Lower leg skin (tissue), 4 donors: ENCODE data around the gene C1orf198. TPM values are rescaled to one million over a fixed set of nuclear protein-coding genes. Genes with fewer than 3 reads are reported as not detected.

Experiments used
- DNase-seq, 2 donors: peaks; one replicate each; pipeline ENCODE4 v3.0.0-alpha.2; 2019; ENCODE audit warnings: low spot score in 2 of 2
- H3K4me3 ChIP-seq: fragments of 200-600 bp; sonication (generic); 2 replicates; pipeline ENCODE4 v1.5.1; 2017; ENCODE audit warnings: mild to moderate bottlenecking, low read depth; ENCODE audit not compliant: poor library complexity, severe bottlenecking
- CTCF ChIP-seq, 3 donors: fragments of 450-650 bp; IDR thresholded peaks; one replicate each; pipeline ENCODE4 v1.5.1; 2016; ENCODE audit warnings: antibody characterized with exemption in 3 of 3, mild to moderate bottlenecking in 3 of 3, moderate library complexity in 2 of 3
- POLR2A ChIP-seq, 2 donors: fragments of 450-650 bp; IDR thresholded peaks; one replicate each; pipeline ENCODE4 v1.6.1; 2016 to 2017; ENCODE audit warnings: antibody characterized with exemption in 2 of 2, mild to moderate bottlenecking in 1 of 2, moderate library complexity in 1 of 2
- WGBS, 2 donors: methylation state at CpG; one replicate each; pipeline ENCODE4 v1.1.5; 2018; 5-methylcytosine and 5-hydroxymethylcytosine counted together
- intact Hi-C: fragments of 100-400 bp; cut with DNase I; formaldehyde crosslinking; loops from one replicate; pipeline ENCODE4 v1.15.0; 2023; ENCODE audit warnings: low total_unique reads
- total RNA-seq, 4 donors: library from RNA; depleted of rRNA; stranded (reverse); fragments of >200 nt; gene quantifications; one replicate each; pipeline ENCODE4 v1.1.0, GENCODE V29; 2016

C1orf198 gene
- total RNA-seq, 4 donors from 2014 or later: 71.1 to 80.1 (median 73.3) TPM

GRCh38 chr1:230868736-230869385, 540 bp upstream of the C1orf198 start:
- DNase-seq: peak in 1 of 2 donors; percentile 32
- WGBS, 2 donors: 5 to 9% methylated on average over 17 to 35 of the region's 40 CpGs
- no peak for TF ChIP-seq CTCF (IDR thresholded peaks at IDR 0.05)
- no peak for TF ChIP-seq POLR2A (IDR thresholded peaks at IDR 0.05)
- H3K4me3 ChIP-seq: peak overlapping the region; percentile 21
- intact Hi-C loops: no loop called here

DNA sequence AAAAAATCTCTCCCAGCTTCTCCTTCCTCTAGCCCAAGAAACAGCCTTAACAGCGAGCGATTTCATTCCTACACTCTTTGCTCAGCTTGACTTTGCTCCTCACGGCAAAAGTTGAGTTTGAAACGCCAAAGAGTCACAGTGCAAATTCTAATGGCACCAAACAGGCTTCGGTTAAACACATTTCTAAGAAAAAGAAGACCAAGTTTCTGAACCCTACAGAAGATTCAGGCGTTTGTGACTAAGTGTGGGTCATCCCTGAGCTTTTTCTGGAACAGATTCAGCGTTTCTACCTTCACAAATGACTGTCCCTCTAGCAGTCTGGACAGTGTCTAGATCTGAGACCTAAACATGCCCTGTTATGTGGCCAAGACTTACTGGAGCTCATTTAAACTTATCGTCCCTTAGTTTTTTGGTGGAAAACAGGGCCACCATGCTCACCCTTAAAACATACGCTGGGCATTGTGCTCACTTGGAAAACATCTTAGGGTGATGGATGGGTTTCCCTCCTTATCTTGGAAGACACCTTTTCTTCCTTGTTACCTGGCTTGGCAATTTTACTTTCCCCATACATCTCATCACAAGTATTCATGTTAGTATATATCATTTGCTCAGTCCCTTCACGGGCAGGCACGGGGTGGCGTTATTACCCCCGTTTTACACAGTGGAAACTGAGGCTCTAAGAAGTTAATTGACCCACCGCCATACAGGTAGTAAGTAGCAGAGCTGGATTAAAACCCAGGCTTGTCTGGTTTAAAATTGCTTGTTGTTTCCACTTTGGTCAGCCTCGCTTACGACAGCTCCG, 1.0 kb downstream of the C1orf198 start:
- H3K4me3 ChIP-seq: peak overlapping the region; percentile 97
- intact Hi-C loops: no loop called here
- WGBS, 2 donors: 13 to 26% methylated on average over 17 of the region's 17 CpGs
- TF ChIP-seq POLR2A (IDR thresholded peaks at IDR 0.05) (no peak), CTCF (IDR thresholded peaks at IDR 0.05) (no peak)
- no peak for DNase-seq

GRCh38 chr1:230866171-230867070, 1.9 kb downstream of the C1orf198 start:
- H3K4me3 ChIP-seq: no peak overlapping the region
- TF ChIP-seq CTCF (IDR thresholded peaks at IDR 0.05): no peak
- no peak for TF ChIP-seq POLR2A (IDR thresholded peaks at IDR 0.05)
- DNase-seq: peak in 1 of 2 donors; percentile 40
- intact Hi-C loops: no loop called here
- WGBS, 2 donors: 40 to 56% methylated on average over 9 of the region's 9 CpGs

GRCh38 chr1:230865062-230865817, 3.1 kb downstream of the C1orf198 start:
- intact Hi-C loops: no loop called here
- peak in 1 of 2 donors; percentile 84 for DNase-seq
- WGBS, 2 donors: 79 to 80% methylated on average over 8 of the region's 8 CpGs
- H3K4me3 ChIP-seq: no peak overlapping the region
- TF ChIP-seq POLR2A (IDR thresholded peaks at IDR 0.05) (no peak), CTCF (IDR thresholded peaks at IDR 0.05) (no peak)

DNA sequence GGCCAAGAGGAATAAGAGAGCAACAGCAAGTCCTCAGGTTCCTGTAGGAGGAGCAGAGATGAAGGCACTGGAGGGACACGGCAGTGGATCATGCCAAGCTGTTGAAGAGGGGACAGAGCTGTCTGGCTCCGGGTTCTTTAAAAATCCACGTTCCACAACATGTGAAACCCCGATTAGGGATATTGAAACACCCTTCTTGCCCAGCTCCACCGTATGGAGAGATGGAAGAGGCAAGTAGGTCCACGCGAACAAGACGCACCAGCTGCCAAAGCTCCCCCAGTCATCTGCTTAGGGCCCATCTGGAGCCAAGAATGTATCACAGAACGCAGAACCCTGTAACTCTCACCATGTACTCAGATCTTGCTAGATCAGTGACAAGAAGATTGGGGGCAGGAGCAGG, 3.9 kb downstream of the C1orf198 start:
- 60 to 67% methylated on average over 9 of the region's 9 CpGs for WGBS, 2 donors
- no peak for TF ChIP-seq CTCF (IDR thresholded peaks at IDR 0.05)
- intact Hi-C loops: no loop called here
- peak in 1 of 2 donors; percentile 76 for DNase-seq
- no peak overlapping the region for H3K4me3 ChIP-seq
